Liver (tissue), 9 donors: ENCODE results near the gene CLN3. TPM values are rescaled to one million over a fixed set of nuclear protein-coding genes. Genes with fewer than 3 reads are reported as not detected.
"Not testable (repeated sequence)": the region's sequence is repeated elsewhere in the genome, so short reads cannot be mapped to it uniquely, and the experiment has no call there.

Experiments
- DNase-seq: peaks from one replicate; pipeline ENCODE4 v3.0.0-alpha.2; 2017; ENCODE audit warnings: low spot score
- H3K27ac ChIP-seq, 2 donors: one replicate each; pipeline ENCODE4 v1.7.0; 2013; ENCODE audit warnings: inconsistent platforms in 2 of 2, low read length in 2 of 2, control low read depth in 1 of 2, low read depth in 1 of 2, mild to moderate bottlenecking in 1 of 2
- H3K27me3 ChIP-seq, 4 donors: one replicate each; pipeline versions ENCODE4 v1.6.1 to v1.7.0; 2013; ENCODE audit warnings: low read length in 3 of 4, inconsistent platforms in 1 of 4, mild to moderate bottlenecking in 1 of 4, moderate library complexity in 1 of 4; ENCODE audit not compliant: control insufficient read depth in 4 of 4, insufficient read depth in 4 of 4
- H3K36me3 ChIP-seq, 4 donors: one replicate each; pipeline versions ENCODE4 v1.6.1 to v1.7.0; 2013; ENCODE audit warnings: low read length in 3 of 4, mild to moderate bottlenecking in 3 of 4, low read depth in 1 of 4, moderate library complexity in 1 of 4; ENCODE audit not compliant: control insufficient read depth in 4 of 4, insufficient read depth in 3 of 4
- H3K4me1 ChIP-seq, 4 donors: one replicate each; pipeline versions ENCODE4 v1.6.1 to v1.7.0; 2013; ENCODE audit warnings: low read length in 3 of 4, mild to moderate bottlenecking in 3 of 4, moderate library complexity in 1 of 4; ENCODE audit not compliant: control insufficient read depth in 4 of 4, insufficient read depth in 4 of 4
- H3K4me3 ChIP-seq, 3 donors: one replicate each; pipeline versions ENCODE4 v1.6.1 to v1.7.0; 2013; ENCODE audit warnings: low read length in 3 of 3, control low read depth in 1 of 3, low read depth in 1 of 3, mild to moderate bottlenecking in 1 of 3
- H3K9ac ChIP-seq, 2 donors: one replicate each; pipeline ENCODE4 v1.7.0; 2013; ENCODE audit warnings: low read length in 2 of 2, mild to moderate bottlenecking in 2 of 2, moderate library complexity in 2 of 2, control low read depth in 1 of 2, low read depth in 1 of 2
- H3K9me3 ChIP-seq, 4 donors: one replicate each; pipeline versions ENCODE4 v1.6.1 to v1.7.0; 2013; ENCODE audit warnings: low read length in 3 of 4; ENCODE audit not compliant: control insufficient read depth in 4 of 4
- ATF3 ChIP-seq: IDR thresholded peaks from 2 replicates; pipeline ENCODE4 v1.6.1; 2016; ENCODE audit warnings: antibody characterized with exemption
- EGR1 ChIP-seq, 2 donors: IDR thresholded peaks; 2 replicates each; pipeline ENCODE4 v1.6.1; 2016 to 2018; ENCODE audit warnings: antibody characterized with exemption in 2 of 2, low read depth in 2 of 2
- FOXA1 ChIP-seq: IDR thresholded peaks from 2 replicates; pipeline ENCODE4 v1.6.1; 2016; ENCODE audit warnings: antibody characterized with exemption
- FOXA2 ChIP-seq: IDR thresholded peaks from 2 replicates; pipeline ENCODE4 v1.6.1; 2016; ENCODE audit warnings: antibody characterized with exemption
- HNF4A ChIP-seq, 2 donors: conservative IDR thresholded peaks; 2 replicates each; pipeline ENCODE4 v1.6.1; 2016; ENCODE audit warnings: antibody characterized with exemption in 2 of 2, mild to moderate bottlenecking in 2 of 2
- HNF4G ChIP-seq: IDR thresholded peaks from 2 replicates; pipeline ENCODE4 v1.6.1; 2016; ENCODE audit warnings: antibody characterized with exemption
- JUND ChIP-seq, 2 donors: IDR thresholded peaks; 2 replicates each; pipeline ENCODE4 v1.6.1; 2016; ENCODE audit warnings: antibody characterized with exemption in 2 of 2
- MAX ChIP-seq: IDR thresholded peaks from 2 replicates; pipeline ENCODE4 v1.6.1; 2016; ENCODE audit warnings: antibody characterized with exemption
- NR2F2 ChIP-seq: IDR thresholded peaks from 2 replicates; pipeline ENCODE4 v1.6.1; 2016; ENCODE audit warnings: antibody characterized with exemption
- RAD21 ChIP-seq, 2 donors: IDR thresholded peaks; 2 replicates each; pipeline ENCODE4 v1.6.1; 2016; ENCODE audit warnings: antibody characterized with exemption in 2 of 2, mild to moderate bottlenecking in 2 of 2
- REST ChIP-seq: IDR thresholded peaks from 2 replicates; pipeline ENCODE4 v1.6.1; 2016; ENCODE audit warnings: antibody characterized with exemption, mild to moderate bottlenecking
- RXRA ChIP-seq, 2 donors: IDR thresholded peaks; 2 replicates each; pipeline ENCODE4 v1.6.1; 2017 to 2018; ENCODE audit warnings: antibody characterized with exemption in 2 of 2, mild to moderate bottlenecking in 1 of 2
- SP1 ChIP-seq: IDR thresholded peaks from 2 replicates; pipeline ENCODE4 v1.6.1; 2018; ENCODE audit warnings: antibody characterized with exemption, mild to moderate bottlenecking
- TAF1 ChIP-seq: conservative IDR thresholded peaks from 2 replicates; pipeline ENCODE4 v1.6.1; 2016; ENCODE audit warnings: antibody characterized with exemption, mild to moderate bottlenecking
- YY1 ChIP-seq: IDR thresholded peaks from 2 replicates; pipeline ENCODE4 v1.6.1; 2016; ENCODE audit warnings: antibody characterized with exemption, mild to moderate bottlenecking
- ZBTB33 ChIP-seq: IDR thresholded peaks from 2 replicates; pipeline ENCODE4 v1.6.1; 2016; ENCODE audit warnings: antibody characterized with exemption
- WGBS: extraction: QIAGEN DNeasy Blood & Tissue Kit; methylation state at CpG from one replicate; pipeline ENCODE4 v1.1.7; 2013; 5-methylcytosine and 5-hydroxymethylcytosine counted together
- polyA plus RNA-seq, 2 donors: library from polyadenylated mRNA; stranded (reverse) in 1 of 2; unstranded in 1 of 2; fragments of 200-250 nt in 1 of 2; fragments of >200 nt in 1 of 2; fragmentation: Nextera tagmentation in 1 of 2; extraction: Ambion mirVana in 1 of 2; gene quantifications; one replicate each; pipeline versions ENCODE4 v1.2.1 to v1.2.3, GENCODE V29; 2013 to 2015
- total RNA-seq, 2 donors: library from RNA; depleted of rRNA; stranded (reverse); fragments of >200 nt; gene quantifications; one replicate each; pipeline ENCODE4 v1.2.3, GENCODE V29; 2014
- TF ChIP-seq, protein P1 (sequence below): fragments of 150-350 bp; IDR thresholded peaks from 2 replicates; pipeline ENCODE4 v1.5.1; 2017; ENCODE audit warnings: improper control_type of control experiment, low read depth, low read length; ENCODE audit not compliant: missing input control
- donor health status: healthy.
- donor health status: healthy.
- donor health status: healthy.
- donor health status: healthy.
- donor health status: healthy.

Gene CLN3
- total and polyA plus RNA-seq, 4 donors: 16.1 to 23.6 (median 19.3) TPM

GRCh38 chr16:28483361-28483760 is 8.5 kb downstream of the CLN3 start:
- H3K9me3 ChIP-seq, H3K4me1 ChIP-seq, H3K27ac ChIP-seq, H3K4me3 ChIP-seq, H3K27me3 ChIP-seq, H3K9ac ChIP-seq, DNase-seq: not testable (repeated sequence)
- peaks cover 6 to 43% (median 13%) of the 10 kb centered on the region in 4 donors for H3K36me3 ChIP-seq
- WGBS: 94% methylated on average over 5 of the region's 5 CpGs

- H3K4me3 ChIP-seq: no peak overlapping the region
- H3K9me3 ChIP-seq: no peaks in the 10 kb centered on the region
- DNase-seq: no peak
- 93% methylated on average over 13 of the region's 13 CpGs for WGBS
- H3K27me3 ChIP-seq: no peaks in the 10 kb centered on the region
- H3K27ac ChIP-seq: no peak overlapping the region
- no peaks in the 10 kb centered on the region for H3K4me1 ChIP-seq
- no peak for TF ChIP-seq SP1
- TF ChIP-seq TAF1: no peak
- TF ChIP-seq FOXA1: no peak
- no peak for TF ChIP-seq NR2F2
- TF ChIP-seq ZBTB33: no peak
- no peak for TF ChIP-seq JUND (IDR thresholded peaks at IDR 0.05)
- TF ChIP-seq ATF3: no peak
- no peak for TF ChIP-seq HNF4G
- no peak for TF ChIP-seq EGR1 (IDR thresholded peaks at IDR 0.05; ENCODE audit: low read depth in 2 of 2)
- TF ChIP-seq YY1: no peak
- no peak for TF ChIP-seq MAX
- no peak for TF ChIP-seq REST
- no peak for TF ChIP-seq RXRA (IDR thresholded peaks at IDR 0.05)
- TF ChIP-seq FOXA2: no peak
- TF ChIP-seq HNF4A (conservative IDR thresholded peaks at IDR 0.05): no peak
- no peak for TF ChIP-seq RAD21 (IDR thresholded peaks at IDR 0.05)
- TF ChIP-seq, protein P1, sequence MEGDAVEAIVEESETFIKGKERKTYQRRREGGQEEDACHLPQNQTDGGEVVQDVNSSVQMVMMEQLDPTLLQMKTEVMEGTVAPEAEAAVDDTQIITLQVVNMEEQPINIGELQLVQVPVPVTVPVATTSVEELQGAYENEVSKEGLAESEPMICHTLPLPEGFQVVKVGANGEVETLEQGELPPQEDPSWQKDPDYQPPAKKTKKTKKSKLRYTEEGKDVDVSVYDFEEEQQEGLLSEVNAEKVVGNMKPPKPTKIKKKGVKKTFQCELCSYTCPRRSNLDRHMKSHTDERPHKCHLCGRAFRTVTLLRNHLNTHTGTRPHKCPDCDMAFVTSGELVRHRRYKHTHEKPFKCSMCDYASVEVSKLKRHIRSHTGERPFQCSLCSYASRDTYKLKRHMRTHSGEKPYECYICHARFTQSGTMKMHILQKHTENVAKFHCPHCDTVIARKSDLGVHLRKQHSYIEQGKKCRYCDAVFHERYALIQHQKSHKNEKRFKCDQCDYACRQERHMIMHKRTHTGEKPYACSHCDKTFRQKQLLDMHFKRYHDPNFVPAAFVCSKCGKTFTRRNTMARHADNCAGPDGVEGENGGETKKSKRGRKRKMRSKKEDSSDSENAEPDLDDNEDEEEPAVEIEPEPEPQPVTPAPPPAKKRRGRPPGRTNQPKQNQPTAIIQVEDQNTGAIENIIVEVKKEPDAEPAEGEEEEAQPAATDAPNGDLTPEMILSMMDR: no peak
- H3K9ac ChIP-seq: no peak overlapping the region
- H3K36me3 ChIP-seq: peaks cover 11 to 45% (median 13%) of the 10 kb centered on the region in 4 donors
These were observed 9.8 kb downstream of the CLN3 start for GRCh38 chr16:28482026-28482425.
